ENCODE results near the gene ADAM12.

- TF ChIP-seq CTCF (conservative IDR thresholded peaks at IDR 0.05; ENCODE audit: low read length): no peak
- TF ChIP-seq EZH2phosphoT487 (IDR thresholded peaks at IDR 0.05; ENCODE audit: borderline replicate concordance): no peak
These were observed 200.9 kb downstream of the ADAM12 start for GRCh38 chr10:126187399-126187798.

Data from Loucy (cell line).